22Rv1 (cell line): ENCODE results near the gene CORO2B.

Experiments used
- H3K27ac ChIP-seq: fragments of 450-650 bp; 2 replicates; pipeline ENCODE4 v1.5.1; 2017
- CTCF ChIP-seq: fragments of 450-650 bp; IDR thresholded peaks from 2 replicates; pipeline ENCODE4 v1.5.1; 2017; ENCODE audit warnings: mild to moderate bottlenecking
- ZFX ChIP-seq: fragments of 450-650 bp; IDR thresholded peaks from 2 replicates; pipeline ENCODE4 v1.6.1; 2017; ENCODE audit warnings: antibody characterized with exemption, borderline replicate concordance

The CORO2B gene

GRCh38 chr15:68632101-68632500 is 53.3 kb downstream of the CORO2B start:
- TF ChIP-seq CTCF (no peak), ZFX (no peak)
- H3K27ac ChIP-seq, result no peak overlapping the region

GRCh38 chr15:68633231-68634121 is 54.7 kb downstream of the CORO2B start:
- no peak overlapping the region for H3K27ac ChIP-seq
- TF ChIP-seq CTCF (no peak), ZFX (no peak)

- no peak for TF ChIP-seq ZFX
- no peak overlapping the region for H3K27ac ChIP-seq
Measured at GRCh38 chr15:68634122-68634482, 55.3 kb downstream of the CORO2B start.

- H3K27ac ChIP-seq, result no peak overlapping the region
- TF ChIP-seq CTCF (no peak), ZFX (no peak)
Measured at GRCh38 chr15:68634531-68634930, 55.7 kb downstream of the CORO2B start.

- TF ChIP-seq CTCF (no peak), ZFX (no peak)
- H3K27ac ChIP-seq, result no peak overlapping the region
Measured at GRCh38 chr15:68635141-68635540, 56.3 kb downstream of the CORO2B start.

- no peak overlapping the region for H3K27ac ChIP-seq
- TF ChIP-seq CTCF (no peak), ZFX (no peak)
Measured at GRCh38 chr15:68636256-68636655, 57.5 kb downstream of the CORO2B start.

GRCh38 chr15:68637767-68638404 is 59.1 kb downstream of the CORO2B start:
- H3K27ac ChIP-seq, result no peak overlapping the region
- TF ChIP-seq CTCF (no peak), ZFX (no peak)
